DOHH2 (cell line): ENCODE results near the gene CACNA1A.

Experiments used
- EZH2phosphoT487 ChIP-seq: fragments of 200-600 bp; sonication (generic); IDR thresholded peaks from 2 replicates; pipeline ENCODE4 v1.6.1; 2017; ENCODE audit warnings: borderline replicate concordance, mild to moderate bottlenecking, antibody characterized with exemption, low read length, moderate library complexity, mixed read lengths
- TF ChIP-seq, protein P1 (sequence below): fragments of 200-600 bp; sonication (generic); IDR thresholded peaks from one replicate; pipeline ENCODE4 v1.5.1; 2014; ENCODE audit warnings: antibody characterized with exemption, mild to moderate bottlenecking, low read depth, low read length; ENCODE audit not compliant: poor library complexity, severe bottlenecking

DNA sequence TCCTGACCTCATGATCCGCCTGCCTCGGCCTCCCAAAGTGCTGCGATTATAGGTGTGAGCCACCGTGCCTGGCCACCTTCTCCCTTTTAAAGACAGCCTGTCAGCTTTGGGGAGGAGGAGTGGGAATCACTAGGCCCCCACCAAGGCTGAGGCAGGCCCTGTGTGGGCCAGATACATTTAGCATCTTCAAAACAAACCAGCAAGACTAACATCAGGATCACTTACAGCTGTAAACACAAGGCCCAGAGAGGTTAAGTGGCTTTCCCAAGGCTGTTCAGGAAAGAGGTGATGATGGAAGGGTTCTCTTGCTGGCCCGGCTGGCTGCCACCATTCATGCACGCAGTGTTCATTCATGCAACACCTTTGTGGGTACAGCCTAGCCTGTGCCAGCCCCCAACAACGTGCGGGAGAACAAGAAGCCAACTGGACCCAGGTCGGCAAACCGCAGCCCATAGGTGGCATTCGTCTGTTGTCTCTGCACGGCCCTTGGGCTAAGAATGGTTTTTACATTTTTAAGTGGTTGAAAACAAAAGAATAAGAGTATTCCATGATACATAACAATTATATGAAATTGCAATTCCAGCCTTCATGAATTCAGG, 333.0 kb downstream of the CACNA1A start:
- TF ChIP-seq, protein P1, sequence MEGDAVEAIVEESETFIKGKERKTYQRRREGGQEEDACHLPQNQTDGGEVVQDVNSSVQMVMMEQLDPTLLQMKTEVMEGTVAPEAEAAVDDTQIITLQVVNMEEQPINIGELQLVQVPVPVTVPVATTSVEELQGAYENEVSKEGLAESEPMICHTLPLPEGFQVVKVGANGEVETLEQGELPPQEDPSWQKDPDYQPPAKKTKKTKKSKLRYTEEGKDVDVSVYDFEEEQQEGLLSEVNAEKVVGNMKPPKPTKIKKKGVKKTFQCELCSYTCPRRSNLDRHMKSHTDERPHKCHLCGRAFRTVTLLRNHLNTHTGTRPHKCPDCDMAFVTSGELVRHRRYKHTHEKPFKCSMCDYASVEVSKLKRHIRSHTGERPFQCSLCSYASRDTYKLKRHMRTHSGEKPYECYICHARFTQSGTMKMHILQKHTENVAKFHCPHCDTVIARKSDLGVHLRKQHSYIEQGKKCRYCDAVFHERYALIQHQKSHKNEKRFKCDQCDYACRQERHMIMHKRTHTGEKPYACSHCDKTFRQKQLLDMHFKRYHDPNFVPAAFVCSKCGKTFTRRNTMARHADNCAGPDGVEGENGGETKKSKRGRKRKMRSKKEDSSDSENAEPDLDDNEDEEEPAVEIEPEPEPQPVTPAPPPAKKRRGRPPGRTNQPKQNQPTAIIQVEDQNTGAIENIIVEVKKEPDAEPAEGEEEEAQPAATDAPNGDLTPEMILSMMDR, result no peak
- no peak for TF ChIP-seq EZH2phosphoT487
